Gastroesophageal sphincter (tissue), 3 donors: ENCODE results near the gene NOX3.

Experiments used
- EP300 ChIP-seq: sonication (generic); formaldehyde crosslinking; IDR thresholded peaks from one replicate; pipeline ENCODE4 v1.6.1; 2017; ENCODE audit warnings: antibody characterized with exemption, mild to moderate bottlenecking
- POLR2A ChIP-seq, 2 donors: fragments of 450-650 bp; IDR thresholded peaks; one replicate each; pipeline ENCODE4 v1.6.1; 2017; ENCODE audit warnings: antibody characterized with exemption in 2 of 2, mild to moderate bottlenecking in 2 of 2, moderate library complexity in 1 of 2
- POLR2AphosphoS5 ChIP-seq: sonication (generic); formaldehyde crosslinking; IDR thresholded peaks from one replicate; pipeline ENCODE4 v1.6.1; 2017; ENCODE audit warnings: antibody characterized with exemption
- TF ChIP-seq, protein P1 (sequence below), 4 experiments: fragments of 200-600 bp in 2 of 4; fragments of 450-650 bp in 2 of 4; sonication (generic) in 1 of 4; IDR thresholded peaks; one replicate each; pipeline ENCODE4 v1.5.1; 2017 to 2019; ENCODE audit warnings: antibody characterized with exemption in 4 of 4, mild to moderate bottlenecking in 2 of 4, moderate library complexity in 2 of 4

DNA sequence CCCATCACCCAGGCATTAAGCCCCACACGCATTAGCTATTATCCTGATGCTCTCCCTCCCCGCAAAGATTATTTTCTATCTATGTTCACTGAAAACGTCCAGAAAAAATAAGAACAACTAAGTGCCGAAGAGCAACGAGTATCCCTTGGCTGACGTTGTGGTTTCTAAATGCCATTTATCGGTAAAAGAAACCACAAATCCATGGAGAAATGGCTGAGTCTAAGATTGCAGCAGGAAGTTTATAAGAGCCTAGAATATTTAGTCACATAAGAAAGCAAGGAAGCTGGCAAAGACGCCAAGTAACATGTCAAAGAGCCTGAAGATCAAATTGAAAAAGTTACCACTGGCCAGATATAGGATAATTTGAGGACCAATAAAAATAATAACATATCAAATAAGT, 18.1 kb upstream of the NOX3 start:
- TF ChIP-seq, protein P1, sequence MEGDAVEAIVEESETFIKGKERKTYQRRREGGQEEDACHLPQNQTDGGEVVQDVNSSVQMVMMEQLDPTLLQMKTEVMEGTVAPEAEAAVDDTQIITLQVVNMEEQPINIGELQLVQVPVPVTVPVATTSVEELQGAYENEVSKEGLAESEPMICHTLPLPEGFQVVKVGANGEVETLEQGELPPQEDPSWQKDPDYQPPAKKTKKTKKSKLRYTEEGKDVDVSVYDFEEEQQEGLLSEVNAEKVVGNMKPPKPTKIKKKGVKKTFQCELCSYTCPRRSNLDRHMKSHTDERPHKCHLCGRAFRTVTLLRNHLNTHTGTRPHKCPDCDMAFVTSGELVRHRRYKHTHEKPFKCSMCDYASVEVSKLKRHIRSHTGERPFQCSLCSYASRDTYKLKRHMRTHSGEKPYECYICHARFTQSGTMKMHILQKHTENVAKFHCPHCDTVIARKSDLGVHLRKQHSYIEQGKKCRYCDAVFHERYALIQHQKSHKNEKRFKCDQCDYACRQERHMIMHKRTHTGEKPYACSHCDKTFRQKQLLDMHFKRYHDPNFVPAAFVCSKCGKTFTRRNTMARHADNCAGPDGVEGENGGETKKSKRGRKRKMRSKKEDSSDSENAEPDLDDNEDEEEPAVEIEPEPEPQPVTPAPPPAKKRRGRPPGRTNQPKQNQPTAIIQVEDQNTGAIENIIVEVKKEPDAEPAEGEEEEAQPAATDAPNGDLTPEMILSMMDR (IDR thresholded peaks at IDR 0.05): no peak
- TF ChIP-seq EP300 (no peak), POLR2A (IDR thresholded peaks at IDR 0.05) (no peak), POLR2AphosphoS5 (no peak)
